ENCODE measurements around the gene RPS15. TPM values are rescaled to one million over a fixed set of nuclear protein-coding genes. Genes with fewer than 3 reads are reported as not detected.

The RPS15 gene
- total and polyA plus RNA-seq, 9 of the 15 experiments (the other 6 are each of a cell fraction or from before 2014, with no cell fraction given): 605 to 2,791 (median 957) TPM

GRCh38 chr19:1482361-1483130, 44.4 kb downstream of the RPS15 start (continued):
- TF ChIP-seq, protein P1, sequence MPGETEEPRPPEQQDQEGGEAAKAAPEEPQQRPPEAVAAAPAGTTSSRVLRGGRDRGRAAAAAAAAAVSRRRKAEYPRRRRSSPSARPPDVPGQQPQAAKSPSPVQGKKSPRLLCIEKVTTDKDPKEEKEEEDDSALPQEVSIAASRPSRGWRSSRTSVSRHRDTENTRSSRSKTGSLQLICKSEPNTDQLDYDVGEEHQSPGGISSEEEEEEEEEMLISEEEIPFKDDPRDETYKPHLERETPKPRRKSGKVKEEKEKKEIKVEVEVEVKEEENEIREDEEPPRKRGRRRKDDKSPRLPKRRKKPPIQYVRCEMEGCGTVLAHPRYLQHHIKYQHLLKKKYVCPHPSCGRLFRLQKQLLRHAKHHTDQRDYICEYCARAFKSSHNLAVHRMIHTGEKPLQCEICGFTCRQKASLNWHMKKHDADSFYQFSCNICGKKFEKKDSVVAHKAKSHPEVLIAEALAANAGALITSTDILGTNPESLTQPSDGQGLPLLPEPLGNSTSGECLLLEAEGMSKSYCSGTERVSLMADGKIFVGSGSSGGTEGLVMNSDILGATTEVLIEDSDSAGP (CRISPR knock-in tag; IDR thresholded peaks at IDR 0.05): 0 out of 2 replicates have a peak, but pooled peaks have one; percentile 20
- TF ChIP-seq SMARCA5 (IDR thresholded peaks at IDR 0.05): peak; percentile 42; the same call in 1 of the 2 replicates
- TF ChIP-seq, protein P2, sequence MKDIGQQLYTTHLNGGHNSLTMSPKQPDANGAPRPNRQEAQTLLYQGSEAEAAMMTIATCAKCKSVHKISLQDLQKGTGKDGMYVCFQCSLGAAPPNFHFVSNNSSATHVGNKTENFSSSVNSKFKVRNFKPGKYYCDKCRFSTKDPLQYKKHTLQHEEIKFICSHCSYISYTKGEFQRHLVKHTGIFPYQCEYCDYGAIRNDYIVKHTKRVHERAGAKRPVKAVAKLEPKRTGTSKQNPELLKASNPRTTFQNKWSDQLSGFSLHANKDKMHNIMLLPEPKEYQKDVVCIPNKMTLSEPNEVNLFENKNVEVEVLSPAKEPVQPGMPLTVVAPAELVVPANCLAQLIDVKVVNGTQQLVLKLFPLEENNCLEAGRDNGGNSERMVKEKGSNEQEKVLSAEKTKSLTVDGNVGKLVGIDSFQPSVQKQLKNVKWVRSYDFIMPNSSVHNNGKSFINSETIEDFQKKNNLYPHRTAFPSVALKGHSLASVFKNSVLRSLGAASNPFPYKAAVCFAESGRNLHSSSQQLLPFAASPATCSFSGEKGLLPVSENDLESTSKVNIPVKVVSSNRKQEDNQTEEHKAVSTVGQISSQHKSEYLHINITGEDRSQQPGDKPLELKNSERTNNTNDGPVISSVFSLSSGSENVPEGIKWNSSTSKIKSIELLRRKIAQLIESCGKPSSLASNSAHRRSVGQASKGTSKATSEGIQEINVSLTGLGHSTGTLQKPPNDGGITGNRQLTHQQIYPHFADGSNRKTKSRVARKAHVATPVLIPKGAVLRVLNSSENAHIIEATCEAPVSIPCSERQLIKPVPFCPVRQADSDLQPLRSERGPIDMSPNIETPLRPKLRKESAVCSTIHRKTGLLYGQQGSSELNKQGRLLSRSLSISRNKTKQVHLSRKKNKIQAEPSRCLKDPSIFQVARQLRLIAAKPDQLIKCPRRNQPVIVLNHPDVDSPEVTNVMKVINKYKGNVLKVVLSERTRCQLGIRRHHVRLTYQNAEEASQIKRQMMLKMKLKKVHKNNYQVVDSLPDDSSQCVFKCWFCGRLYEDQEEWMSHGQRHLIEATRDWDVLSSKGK (CRISPR knock-in tag; IDR thresholded peaks at IDR 0.05): no peak
- peak; percentile 87 for TF ChIP-seq CHD4 (IDR thresholded peaks at IDR 0.05; ENCODE audit: insufficient read depth, insufficient replicate concordance, low read depth, low read length, poor library complexity, severe bottlenecking)
- TF ChIP-seq MYC (IDR thresholded peaks at IDR 0.05; ENCODE audit: low read depth, low read length): no peak
- TF ChIP-seq MYC (CRISPR knock-in tag; IDR thresholded peaks at IDR 0.05; ENCODE audit: borderline replicate concordance, low read depth): no peak
- TF ChIP-seq RHOXF2B (CRISPR knock-in tag; conservative IDR thresholded peaks at IDR 0.05): no peak
- TF ChIP-seq RBM25 (IDR thresholded peaks at IDR 0.05; ENCODE audit: low read depth, low read length, severe bottlenecking): no peak
- no peak for TF ChIP-seq NKRF (IDR thresholded peaks at IDR 0.05; ENCODE audit: borderline replicate concordance)
- TF ChIP-seq SP1 (CRISPR knock-in tag; IDR thresholded peaks at IDR 0.05): 0 out of 2 replicates have a peak, but pooled peaks have one; percentile 53
- no peak for TF ChIP-seq HDAC8 (tag; IDR thresholded peaks at IDR 0.05)
- no peak for TF ChIP-seq NFIX (CRISPR knock-in tag; IDR thresholded peaks at IDR 0.05; ENCODE audit: low read depth)
- TF ChIP-seq POLR2AphosphoS2 (IDR thresholded peaks at IDR 0.05; ENCODE audit: low read length): no peak
- no peak for TF ChIP-seq CHD1 (IDR thresholded peaks at IDR 0.05; ENCODE audit: low read length)
- TF ChIP-seq FUS (optimal IDR thresholded peaks at IDR 0.05; ENCODE audit: low read depth, low read length): no peak
- no peak for TF ChIP-seq TEAD4 (IDR thresholded peaks at IDR 0.05; ENCODE audit: low read length)
- TF ChIP-seq TEAD4 (CRISPR knock-in tag; IDR thresholded peaks at IDR 0.05; ENCODE audit: borderline replicate concordance): no peak
- peak in 1 of 2 experiments; percentile 34; a peak in 1 of 3 replicates for TF ChIP-seq CBX3 (IDR thresholded peaks at IDR 0.05; ENCODE audit: borderline replicate concordance in 1 of 2, low read length in 2 of 2)
- TF ChIP-seq ZBTB2 (IDR thresholded peaks at IDR 0.05): peak; percentile 33; the same call in 1 of the 2 replicates

Data from K562 (cell line).